ENCODE results near the gene DPCD.

DNA sequence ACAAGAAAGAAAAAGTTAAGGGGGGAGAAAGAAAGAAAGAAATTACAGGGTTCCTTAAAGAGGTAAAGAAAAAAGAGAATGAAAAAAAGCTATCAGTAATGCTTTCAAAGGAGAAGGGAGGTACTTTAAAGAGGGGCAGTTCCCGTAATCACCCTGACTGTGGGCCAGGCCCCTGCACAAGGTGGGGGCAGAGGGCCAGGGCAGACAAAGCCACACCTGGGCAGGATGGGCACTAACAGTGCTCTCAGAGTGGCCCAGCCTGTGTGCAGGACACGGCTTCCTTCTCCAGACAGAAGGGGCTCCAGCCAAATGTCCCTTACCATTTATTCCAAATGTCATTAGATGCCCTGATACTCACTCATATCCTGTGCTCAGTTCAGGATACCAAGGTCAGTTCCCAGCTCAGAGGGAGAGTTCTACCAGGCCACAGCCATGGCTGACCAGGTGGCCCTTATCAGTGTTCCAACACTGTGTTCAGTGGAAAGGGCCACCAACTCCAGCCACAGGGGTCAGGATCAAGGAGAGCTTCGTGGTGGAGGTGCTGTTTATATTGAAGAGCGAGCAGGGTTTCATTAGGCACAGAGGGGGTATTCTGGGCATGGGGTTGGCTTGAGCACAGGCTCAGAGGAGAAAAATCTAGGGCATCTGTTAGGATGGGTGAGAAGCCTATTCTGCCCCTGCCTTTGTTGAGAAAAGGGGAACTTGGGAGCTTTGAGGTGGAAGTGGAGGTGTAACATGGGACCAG lies 29.9 kb downstream of the DPCD start:
- TF ChIP-seq, protein P1, sequence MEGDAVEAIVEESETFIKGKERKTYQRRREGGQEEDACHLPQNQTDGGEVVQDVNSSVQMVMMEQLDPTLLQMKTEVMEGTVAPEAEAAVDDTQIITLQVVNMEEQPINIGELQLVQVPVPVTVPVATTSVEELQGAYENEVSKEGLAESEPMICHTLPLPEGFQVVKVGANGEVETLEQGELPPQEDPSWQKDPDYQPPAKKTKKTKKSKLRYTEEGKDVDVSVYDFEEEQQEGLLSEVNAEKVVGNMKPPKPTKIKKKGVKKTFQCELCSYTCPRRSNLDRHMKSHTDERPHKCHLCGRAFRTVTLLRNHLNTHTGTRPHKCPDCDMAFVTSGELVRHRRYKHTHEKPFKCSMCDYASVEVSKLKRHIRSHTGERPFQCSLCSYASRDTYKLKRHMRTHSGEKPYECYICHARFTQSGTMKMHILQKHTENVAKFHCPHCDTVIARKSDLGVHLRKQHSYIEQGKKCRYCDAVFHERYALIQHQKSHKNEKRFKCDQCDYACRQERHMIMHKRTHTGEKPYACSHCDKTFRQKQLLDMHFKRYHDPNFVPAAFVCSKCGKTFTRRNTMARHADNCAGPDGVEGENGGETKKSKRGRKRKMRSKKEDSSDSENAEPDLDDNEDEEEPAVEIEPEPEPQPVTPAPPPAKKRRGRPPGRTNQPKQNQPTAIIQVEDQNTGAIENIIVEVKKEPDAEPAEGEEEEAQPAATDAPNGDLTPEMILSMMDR (conservative IDR thresholded peaks at IDR 0.05; ENCODE audit: low read length) = no peak
- TF ChIP-seq EZH2phosphoT487 (IDR thresholded peaks at IDR 0.05; ENCODE audit: borderline replicate concordance, low read depth, low read length) = no peak

All from OCI-LY7 (cell line).